Neuronal stem cell (in vitro differentiated cells): Measurements from ENCODE around the gene DCAF8.

Experiments
- DNase-seq: peaks from one replicate; pipeline ENCODE4 v3.0.0-alpha.2; 2013; ENCODE audit warnings: low spot score
- H2AFZ ChIP-seq: one replicate; pipeline ENCODE4 v1.6.1; 2013; ENCODE audit warnings: mild to moderate bottlenecking, low read length, inconsistent platforms
- H2AK5ac ChIP-seq: 2 replicates; pipeline ENCODE4 v1.6.1; 2013; ENCODE audit warnings: low read depth, mild to moderate bottlenecking, inconsistent platforms, low read length, moderate library complexity, mixed read lengths
- H2BK120ac ChIP-seq: 2 replicates; pipeline ENCODE4 v1.6.1; 2013; ENCODE audit warnings: low read depth, mild to moderate bottlenecking, inconsistent platforms, low read length, moderate library complexity, mixed read lengths
- H2BK12ac ChIP-seq: one replicate; pipeline ENCODE4 v1.6.1; 2013; ENCODE audit warnings: low read length, inconsistent platforms
- H2BK15ac ChIP-seq: 2 replicates; pipeline ENCODE4 v1.6.1; 2013; ENCODE audit warnings: mild to moderate bottlenecking, low read length, inconsistent platforms, mixed read lengths
- H2BK5ac ChIP-seq: one replicate; pipeline ENCODE4 v1.6.1; 2013; ENCODE audit warnings: inconsistent platforms, mild to moderate bottlenecking, low read length, moderate library complexity
- H3K14ac ChIP-seq: one replicate; pipeline ENCODE4 v1.6.1; 2013; ENCODE audit warnings: low read length, inconsistent platforms
- H3K18ac ChIP-seq: 2 replicates; pipeline ENCODE4 v1.6.1; 2013; ENCODE audit warnings: low read length, inconsistent platforms
- H3K23ac ChIP-seq: 2 replicates; pipeline ENCODE4 v1.6.1; 2013; ENCODE audit warnings: low read depth, mild to moderate bottlenecking, mixed read lengths, low read length, inconsistent platforms; ENCODE audit not compliant: poor library complexity
- H3K27ac ChIP-seq: replicated peaks from 3 replicates; pipeline ENCODE4 v1.5.1; 2013; ENCODE audit warnings: low read length, inconsistent platforms
- H3K27me3 ChIP-seq, 3 experiments: 2 replicates each; pipeline ENCODE4 v1.6.1; 2013; ENCODE audit warnings: low read length in 3 of 3, mild to moderate bottlenecking in 2 of 3, inconsistent platforms in 1 of 3, low read depth in 1 of 3, mixed read lengths in 1 of 3, moderate library complexity in 1 of 3; ENCODE audit not compliant: control insufficient read depth in 3 of 3, insufficient read depth in 3 of 3
- H3K36me3 ChIP-seq, 2 donors: replicated peaks in 1 of 2; 2 replicates each; pipeline ENCODE4 v1.6.1; 2013; ENCODE audit warnings: low read length in 2 of 2; ENCODE audit not compliant: control insufficient read depth in 2 of 2, insufficient read depth in 2 of 2
- H3K4ac ChIP-seq: 2 replicates; pipeline ENCODE4 v1.6.1; 2013; ENCODE audit warnings: inconsistent platforms, mild to moderate bottlenecking, low read length, moderate library complexity
- H3K4me1 ChIP-seq, 2 donors: 1 replicate in 1 of 2; 2 replicates in 1 of 2; pipeline ENCODE4 v1.6.1; 2013; ENCODE audit warnings: low read length in 2 of 2, low read depth in 1 of 2; ENCODE audit not compliant: control insufficient read depth in 2 of 2, insufficient read depth in 1 of 2
- H3K4me2 ChIP-seq: one replicate; pipeline ENCODE4 v1.6.1; 2013; ENCODE audit warnings: mild to moderate bottlenecking, low read length, inconsistent platforms; ENCODE audit not compliant: insufficient read depth, poor library complexity, severe bottlenecking
- H3K4me3 ChIP-seq, 2 donors: 2 replicates each; pipeline ENCODE4 v1.5.1; 2013; ENCODE audit warnings: low read length in 2 of 2, mild to moderate bottlenecking in 2 of 2, inconsistent platforms in 1 of 2, moderate library complexity in 1 of 2
- H3K79me1 ChIP-seq: one replicate; pipeline ENCODE4 v1.6.1; 2013; ENCODE audit warnings: low read depth, mild to moderate bottlenecking, inconsistent platforms, low read length, moderate library complexity
- H3K9ac ChIP-seq: one replicate; pipeline ENCODE4 v1.6.1; 2013; ENCODE audit warnings: mild to moderate bottlenecking, low read depth, low read length, inconsistent platforms; ENCODE audit not compliant: poor library complexity
- H3K9me3 ChIP-seq, 2 donors: replicated peaks in 1 of 2; 2 replicates each; pipeline versions ENCODE3 to v1.6.1; 2013; ENCODE audit warnings: low read length in 2 of 2, mild to moderate bottlenecking in 2 of 2, inconsistent platforms in 1 of 2, low read depth in 1 of 2, mixed read lengths in 1 of 2, moderate library complexity in 1 of 2; ENCODE audit not compliant: control insufficient read depth in 2 of 2, insufficient read depth in 1 of 2
- H4K8ac ChIP-seq: one replicate; pipeline ENCODE4 v1.6.1; 2013; ENCODE audit warnings: low read depth, mild to moderate bottlenecking, inconsistent platforms, low read length, moderate library complexity
- H4K91ac ChIP-seq: one replicate; pipeline ENCODE4 v1.6.1; 2013; ENCODE audit warnings: low read length, low read depth, mild to moderate bottlenecking, inconsistent platforms; ENCODE audit not compliant: poor library complexity
- WGBS, 2 donors: extraction: QIAGEN DNeasy Blood & Tissue Kit; methylation state at CpG; one replicate each; pipeline ENCODE4 v1.1.7; 2013; ENCODE audit warnings: missing lambda C conversion rate in 2 of 2, mixed read lengths in 1 of 2; ENCODE audit not compliant: insufficient read length in 2 of 2, insufficient replicate concordance in 1 of 2; ENCODE audit errors: extremely low coverage in 2 of 2; 5-methylcytosine and 5-hydroxymethylcytosine counted together

Gene DCAF8

GRCh38 chr1:160239582-160240299, 22.6 kb downstream of the DCAF8 start:
- Histone ChIP-seq H3K18ac (no peak overlapping the region), H3K23ac (no peak overlapping the region), H3K9ac (no peak overlapping the region), H3K14ac (no peak overlapping the region), H2AFZ (no peak overlapping the region), H3K4ac (no peak overlapping the region), H3K4me2 (no peak overlapping the region), H2BK5ac (no peak overlapping the region), H3K4me1 (no peaks in the 10 kb centered on the region), H2BK120ac (no peak overlapping the region), H2BK15ac (no peak overlapping the region), H3K27me3 (no peaks in the 10 kb centered on the region), H2BK12ac (no peak overlapping the region), H3K4me3 (no peak overlapping the region), H3K9me3 (no peaks in the 10 kb centered on the region), H3K27ac (no peak overlapping the region), H3K79me1 (peaks cover 2% of the 10 kb centered on the region), H2AK5ac (no peak overlapping the region), H3K36me3 (peaks cover 21 to 92% of the 10 kb centered on the region in 2 donors), H4K91ac (no peak overlapping the region), H4K8ac (no peak overlapping the region)
- no peak for DNase-seq
- no CpG with 5 or more reads among the region's 24 CpGs for WGBS, 2 donors

- no peak for DNase-seq
- no CpG with 5 or more reads among the region's 5 CpGs for WGBS, 2 donors
- H2BK15ac ChIP-seq, result no peak overlapping the region
- peaks cover 2% of the 10 kb centered on the region for H3K79me1 ChIP-seq
- no peak overlapping the region for H2BK5ac ChIP-seq
- H2BK12ac ChIP-seq, result no peak overlapping the region
- H3K9ac ChIP-seq, result no peak overlapping the region
- no peak overlapping the region for H4K91ac ChIP-seq
- H3K4ac ChIP-seq, result no peak overlapping the region
- no peaks in the 10 kb centered on the region for H3K27me3 ChIP-seq
- no peak overlapping the region for H2AK5ac ChIP-seq
- no peak overlapping the region for H3K14ac ChIP-seq
- H3K4me2 ChIP-seq, result no peak overlapping the region
- H2AFZ ChIP-seq, result no peak overlapping the region
- H3K36me3 ChIP-seq, result peaks cover 21 to 98% of the 10 kb centered on the region in 2 donors
- no peak overlapping the region for H3K23ac ChIP-seq
- no peaks in the 10 kb centered on the region for H3K4me1 ChIP-seq
- H3K27ac ChIP-seq, result no peak overlapping the region
- H4K8ac ChIP-seq, result no peak overlapping the region
- H3K4me3 ChIP-seq, result no peak overlapping the region
- H3K9me3 ChIP-seq, result no peaks in the 10 kb centered on the region
- H2BK120ac ChIP-seq, result no peak overlapping the region
- no peak overlapping the region for H3K18ac ChIP-seq
Observed at GRCh38 chr1:160238408-160238807, 23.9 kb downstream of the DCAF8 start.

DNA sequence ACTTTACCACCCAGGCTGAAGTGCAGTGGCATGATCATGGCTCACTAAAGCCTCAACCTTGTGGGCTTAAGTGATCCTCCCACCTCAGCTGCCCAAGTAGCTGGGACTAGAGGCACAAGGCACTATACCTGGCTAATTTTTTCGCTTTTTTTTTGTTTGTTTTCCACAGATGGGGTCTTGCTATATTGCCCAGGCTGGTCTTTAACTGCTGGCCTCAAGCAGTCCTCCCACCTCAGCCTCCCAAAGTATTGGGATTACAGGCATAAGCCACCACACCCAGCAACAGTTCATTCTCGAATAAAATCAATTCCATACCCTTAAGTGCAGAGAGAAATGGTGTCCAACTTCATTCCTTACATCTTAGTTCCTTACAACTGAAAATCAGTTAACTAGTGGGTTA, 24.8 kb downstream of the DCAF8 start:
- peaks cover 21 to 98% of the 10 kb centered on the region in 2 donors for H3K36me3 ChIP-seq
- H2BK120ac ChIP-seq, result no peak overlapping the region
- no peak overlapping the region for H3K18ac ChIP-seq
- no peak overlapping the region for H3K27ac ChIP-seq
- H3K4me1 ChIP-seq, result no peaks in the 10 kb centered on the region
- H2BK5ac ChIP-seq, result no peak overlapping the region
- H3K27me3 ChIP-seq, result no peaks in the 10 kb centered on the region
- no CpG with 5 or more reads among the region's 2 CpGs for WGBS, 2 donors
- H3K23ac ChIP-seq, result no peak overlapping the region
- no peak overlapping the region for H2BK15ac ChIP-seq
- no peak overlapping the region for H3K14ac ChIP-seq
- H3K9ac ChIP-seq, result no peak overlapping the region
- H4K91ac ChIP-seq, result no peak overlapping the region
- H3K79me1 ChIP-seq, result peaks cover 2% of the 10 kb centered on the region
- H4K8ac ChIP-seq, result no peak overlapping the region
- no peak for DNase-seq
- H2AFZ ChIP-seq, result no peak overlapping the region
- no peak overlapping the region for H3K4ac ChIP-seq
- H2AK5ac ChIP-seq, result no peak overlapping the region
- no peak overlapping the region for H2BK12ac ChIP-seq
- H3K4me2 ChIP-seq, result no peak overlapping the region
- H3K9me3 ChIP-seq, result no peaks in the 10 kb centered on the region
- H3K4me3 ChIP-seq, result no peak overlapping the region

- no peaks in the 10 kb centered on the region for H3K4me1 ChIP-seq
- no peak overlapping the region for H4K8ac ChIP-seq
- H3K27ac ChIP-seq, result no peak overlapping the region
- H4K91ac ChIP-seq, result no peak overlapping the region
- H2AK5ac ChIP-seq, result no peak overlapping the region
- H3K36me3 ChIP-seq, result peaks cover 23 to 98% of the 10 kb centered on the region in 2 donors
- no peak overlapping the region for H3K14ac ChIP-seq
- H3K79me1 ChIP-seq, result peaks cover 2% of the 10 kb centered on the region
- no peak overlapping the region for H2BK5ac ChIP-seq
- no peak overlapping the region for H2BK15ac ChIP-seq
- H3K27me3 ChIP-seq, result no peaks in the 10 kb centered on the region
- H2BK120ac ChIP-seq, result no peak overlapping the region
- DNase-seq, result no peak
- no peak overlapping the region for H3K4me2 ChIP-seq
- no peak overlapping the region for H3K23ac ChIP-seq
- no CpG with 5 or more reads among the region's 5 CpGs for WGBS, 2 donors
- no peaks in the 10 kb centered on the region for H3K9me3 ChIP-seq
- H2AFZ ChIP-seq, result no peak overlapping the region
- no peak overlapping the region for H2BK12ac ChIP-seq
- H3K18ac ChIP-seq, result no peak overlapping the region
- H3K4ac ChIP-seq, result no peak overlapping the region
- H3K4me3 ChIP-seq, result no peak overlapping the region
- H3K9ac ChIP-seq, result no peak overlapping the region
Observed at GRCh38 chr1:160236806-160237205, 25.5 kb downstream of the DCAF8 start.
